SK-N-SH (cell line): ENCODE results near the gene FIGN. TPM values are rescaled to one million over a fixed set of nuclear protein-coding genes. Genes with fewer than 3 reads are reported as not detected.

ENCODE experiments used
- CTCF ChIA-PET: fragments of 300-600, 350-600 bp; formaldehyde crosslinking; extraction: SDS; loops from one replicate; lab custom pipeline; 2021; lab: Yijun Ruan, JAX
- POLR2A ChIA-PET: fragments of 350-600 bp; sonication (Branson Sonifier 250); formaldehyde crosslinking; extraction: SDS; loops from one replicate; lab custom pipeline; 2020; ENCODE audit warnings: antibody characterized with exemption, inconsistent platforms; lab: Yijun Ruan, JAX
- DNase-seq: peaks from one replicate; pipeline ENCODE4 v3.0.0; 2012
- H2AFZ ChIP-seq: fragments of 200-600 bp; sonication (generic); 2 replicates; pipeline ENCODE4 v1.8.1; 2016; ENCODE audit warnings: antibody characterized with exemption, mild to moderate bottlenecking, low read depth
- H3F3A ChIP-seq: fragments of 200-600 bp; sonication (generic); replicated peaks from 2 replicates; pipeline ENCODE3; 2016; ENCODE audit warnings: antibody characterized with exemption, mild to moderate bottlenecking; ENCODE audit not compliant: insufficient read depth
- H3K27ac ChIP-seq, 2 experiments: fragments of 200-500 bp in 1 of 2; fragments of 200-600 bp in 1 of 2; sonication (Bioruptor generic) in 1 of 2; sonication (generic), shearing (Covaris generic) in 1 of 2; 2 replicates each; pipeline versions ENCODE4 v1.5.1 to v1.6.1; 2014 to 2016; ENCODE audit warnings: low read depth in 2 of 2, inconsistent platforms in 1 of 2, low read length in 1 of 2, mild to moderate bottlenecking in 1 of 2, mixed read lengths in 1 of 2
- H3K27me3 ChIP-seq: fragments of 200-600 bp; sonication (generic), shearing (Covaris generic); 2 replicates; pipeline ENCODE4 v1.6.1; 2016; ENCODE audit warnings: mixed run types; ENCODE audit not compliant: insufficient read depth
- H3K36me3 ChIP-seq, 2 experiments: fragments of 200-500 bp in 1 of 2; fragments of 200-600 bp in 1 of 2; sonication (Bioruptor generic) in 1 of 2; sonication (generic) in 1 of 2; replicated peaks in 1 of 2; 2 replicates each; pipeline versions ENCODE3 to v1.5.1; 2014 to 2016; ENCODE audit warnings: low read length in 1 of 2, mild to moderate bottlenecking in 1 of 2; ENCODE audit not compliant: insufficient read depth in 2 of 2, control insufficient read depth in 1 of 2
- H3K4me1 ChIP-seq, 2 experiments: fragments of 200-500 bp in 1 of 2; fragments of 200-600 bp in 1 of 2; sonication (Bioruptor generic) in 1 of 2; sonication (generic), shearing (Covaris generic) in 1 of 2; 2 replicates each; pipeline versions ENCODE4 v1.5.1 to v1.6.1; 2014 to 2016; ENCODE audit warnings: low read depth in 1 of 2, low read length in 1 of 2, mixed run types in 1 of 2; ENCODE audit not compliant: insufficient read depth in 2 of 2, control insufficient read depth in 1 of 2
- H3K4me2 ChIP-seq: fragments of 200-600 bp; sonication (generic), shearing (Covaris generic); 2 replicates; pipeline ENCODE4 v1.6.1; 2017; ENCODE audit warnings: mixed run types
- H3K4me3 ChIP-seq, 2 experiments: fragments of 200-500 bp in 1 of 2; fragments of 200-600 bp in 1 of 2; sonication (Bioruptor generic) in 1 of 2; sonication (generic), shearing (Covaris generic) in 1 of 2; 2 replicates each; pipeline versions ENCODE4 v1.5.1 to v1.8.1; 2014 to 2016; ENCODE audit warnings: low read depth in 2 of 2, inconsistent platforms in 1 of 2, low read length in 1 of 2, mild to moderate bottlenecking in 1 of 2, mixed read lengths in 1 of 2, moderate library complexity in 1 of 2
- H3K79me2 ChIP-seq: fragments of 200-600 bp; sonication (generic); 2 replicates; pipeline ENCODE4 v1.8.1; 2017; ENCODE audit warnings: mild to moderate bottlenecking; ENCODE audit not compliant: insufficient read depth
- H3K9ac ChIP-seq: fragments of 200-600 bp; sonication (generic); 2 replicates; pipeline ENCODE4 v1.6.1; 2017; ENCODE audit warnings: mixed run types
- H3K9me2 ChIP-seq: fragments of 200-600 bp; sonication (generic); 2 replicates; pipeline ENCODE4 v1.6.1; 2017; ENCODE audit warnings: mixed run types
- H3K9me3 ChIP-seq: fragments of 200-600 bp; sonication (generic); 2 replicates; pipeline ENCODE4 v1.6.1; 2017; ENCODE audit warnings: mixed run types, mild to moderate bottlenecking, moderate library complexity
- H4K20me1 ChIP-seq: fragments of 200-600 bp; sonication (generic); 2 replicates; pipeline ENCODE4 v1.6.1; 2017; ENCODE audit warnings: mild to moderate bottlenecking, mixed run types; ENCODE audit not compliant: insufficient read depth
- CTCF ChIP-seq: fragments of 200-600 bp; sonication (generic); IDR thresholded peaks from 2 replicates; pipeline ENCODE4 v1.6.1; 2017; ENCODE audit warnings: antibody characterized with exemption, mild to moderate bottlenecking, moderate library complexity
- ELF1 ChIP-seq: IDR thresholded peaks from 2 replicates; pipeline ENCODE4 v1.4.0; 2012
- EZH2phosphoT487 ChIP-seq: fragments of 200-600 bp; sonication (generic); IDR thresholded peaks from 2 replicates; pipeline ENCODE4 v1.6.1; 2017; ENCODE audit warnings: low read depth, mixed run types, mild to moderate bottlenecking, antibody characterized with exemption, moderate library complexity, borderline replicate concordance
- FOSL2 ChIP-seq: IDR thresholded peaks from 2 replicates; pipeline ENCODE4 v1.4.0; 2012; ENCODE audit warnings: low read depth, mild to moderate bottlenecking, moderate library complexity, borderline replicate concordance
- FOXJ3 ChIP-seq: sonication (generic); formaldehyde crosslinking; IDR thresholded peaks from 2 replicates; pipeline ENCODE4 v1.5.1; 2020; ENCODE audit warnings: mild to moderate bottlenecking, missing genetic modification reagents
- FOXM1 ChIP-seq: IDR thresholded peaks from 2 replicates; pipeline ENCODE4 v1.4.0; 2012; ENCODE audit warnings: low read depth, mild to moderate bottlenecking
- GABPA ChIP-seq: IDR thresholded peaks from 2 replicates; pipeline ENCODE4 v1.4.0; 2012; ENCODE audit warnings: low read depth, mild to moderate bottlenecking
- GATA2 ChIP-seq: sonication (generic); formaldehyde crosslinking; IDR thresholded peaks from 2 replicates; pipeline ENCODE4 v1.5.0; 2020; ENCODE audit warnings: mild to moderate bottlenecking, missing genetic modification reagents
- MAX ChIP-seq: IDR thresholded peaks from 2 replicates; pipeline ENCODE4 v1.4.0; 2012; ENCODE audit warnings: low read depth
- MXI1 ChIP-seq: IDR thresholded peaks from 2 replicates; pipeline ENCODE4 v1.6.1; 2012; ENCODE audit warnings: mild to moderate bottlenecking, low read depth, low read length, improper control_type of control experiment
- NFIC ChIP-seq: IDR thresholded peaks from 2 replicates; pipeline ENCODE4 v1.4.0; 2012; ENCODE audit warnings: borderline replicate concordance
- POLR2AphosphoS5 ChIP-seq: IDR thresholded peaks from 2 replicates; pipeline ENCODE4 v1.6.1; 2012; ENCODE audit warnings: low read depth, low read length
- RAD21 ChIP-seq: IDR thresholded peaks from 2 replicates; pipeline ENCODE4 v1.6.1; 2012; ENCODE audit warnings: mild to moderate bottlenecking, low read length
- RFX5 ChIP-seq: IDR thresholded peaks from 2 replicates; pipeline ENCODE4 v1.6.1; 2012; ENCODE audit warnings: mild to moderate bottlenecking, improper control_type of control experiment, low read length
- RXRA ChIP-seq: IDR thresholded peaks from 2 replicates; pipeline ENCODE4 v1.4.0; 2012; ENCODE audit warnings: low read depth, mild to moderate bottlenecking, borderline replicate concordance
- SIN3A ChIP-seq: IDR thresholded peaks from 2 replicates; pipeline ENCODE4 v1.6.1; 2012; ENCODE audit warnings: low read depth, mild to moderate bottlenecking, low read length, moderate library complexity, borderline replicate concordance
- SMC3 ChIP-seq: IDR thresholded peaks from 2 replicates; pipeline ENCODE4 v1.6.1; 2012; ENCODE audit warnings: low read depth, low read length, improper control_type of control experiment
- TAF1 ChIP-seq: IDR thresholded peaks from 2 replicates; pipeline ENCODE4 v1.6.1; 2012; ENCODE audit warnings: low read depth, mild to moderate bottlenecking, low read length, moderate library complexity, borderline replicate concordance
- TCF12 ChIP-seq: IDR thresholded peaks from 2 replicates; pipeline ENCODE4 v1.4.0; 2012
- WGBS: methylation state at CpG from one replicate; pipeline ENCODE4 v1.1.6; 2017; ENCODE audit warnings: low lambda C conversion rate; 5-methylcytosine and 5-hydroxymethylcytosine counted together
- polyA plus RNA-seq, 3 experiments: library from polyadenylated mRNA; depleted of rRNA; stranded (reverse); fragments of >200 nt; gene quantifications; 2 replicates each; pipeline ENCODE4 v1.2.3, GENCODE V29; 2012
- TF ChIP-seq, protein P1 (sequence below): IDR thresholded peaks from 2 replicates; pipeline ENCODE4 v1.4.0; 2012; ENCODE audit warnings: low read depth, borderline replicate concordance

FIGN gene
- polyA plus RNA-seq, 1 of the 3 experiments (the other 2 are of a cell fraction), result 0.74 TPM

- H3K4me1 ChIP-seq, result peaks cover 0 to 8% of the 10 kb centered on the region in 2 experiments; a peak in 2 of 4 replicates
- H3K9ac ChIP-seq, result no peak overlapping the region
- no peaks in the 10 kb centered on the region for H3K9me2 ChIP-seq
- no peaks in the 10 kb centered on the region for H3F3A ChIP-seq
- H3K27me3 ChIP-seq, result no peaks in the 10 kb centered on the region
- no peaks in the 10 kb centered on the region for H3K36me3 ChIP-seq
- H4K20me1 ChIP-seq, result no peaks in the 10 kb centered on the region
- no peak for TF ChIP-seq TAF1
- no peak for TF ChIP-seq SMC3
- TF ChIP-seq TCF12, result no peak
- no peak for TF ChIP-seq MAX
- no peak for TF ChIP-seq EZH2phosphoT487
- no peak for TF ChIP-seq RXRA
- no peak for TF ChIP-seq ELF1
- ChIA-PET POLR2A (no interaction called here), CTCF (interaction anchor here (1.1 kb wide), 1 partner anchor 9 kb away, joined by 3 read pairs; no protein-coding TSS in a partner anchor)
- no peak overlapping the region for H3K4me2 ChIP-seq
- H3K4me3 ChIP-seq, result no peak overlapping the region
- WGBS, result 96% methylated on average over 3 of the region's 3 CpGs
- H2AFZ ChIP-seq, result no peak overlapping the region
- H3K79me2 ChIP-seq, result no peaks in the 10 kb centered on the region
- no peak for DNase-seq
- no peak overlapping the region for H3K27ac ChIP-seq
- H3K9me3 ChIP-seq, result no peaks in the 10 kb centered on the region
These were observed 133.6 kb downstream of the FIGN start for GRCh38 chr2:163602196-163602595.

DNA sequence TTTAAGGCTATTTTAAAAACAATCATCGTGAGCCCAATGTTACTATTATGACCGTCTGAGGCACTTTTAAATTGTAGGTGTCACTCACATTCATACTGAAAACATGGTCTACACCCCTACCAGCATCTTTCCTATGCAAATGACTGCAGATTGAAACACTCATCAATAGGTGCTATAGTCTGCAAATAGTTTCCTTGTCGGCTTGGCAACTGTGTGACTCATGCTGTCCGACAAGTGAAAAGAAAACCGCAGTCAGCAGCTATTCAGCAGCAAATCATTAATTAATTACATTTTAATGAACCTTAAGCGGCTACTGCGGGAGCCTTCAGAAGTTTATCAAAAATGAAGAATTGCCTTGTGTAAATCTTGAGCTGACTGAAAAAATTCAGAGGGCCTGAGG lies 134.4 kb downstream of the FIGN start:
- Histone ChIP-seq H3K4me1 (peaks cover 0 to 8% of the 10 kb centered on the region in 2 experiments; a peak in 2 of 4 replicates), H3K9me2 (no peaks in the 10 kb centered on the region), H3K36me3 (no peaks in the 10 kb centered on the region), H3K27ac (no peak overlapping the region), H3K4me3 (no peak overlapping the region), H3K79me2 (no peaks in the 10 kb centered on the region), H3K9me3 (no peaks in the 10 kb centered on the region), H3K9ac (no peak overlapping the region), H3K4me2 (no peak overlapping the region), H3K27me3 (no peaks in the 10 kb centered on the region), H2AFZ (no peak overlapping the region), H4K20me1 (no peaks in the 10 kb centered on the region), H3F3A (no peaks in the 10 kb centered on the region)
- ChIA-PET POLR2A (no interaction called here), CTCF (no interaction called here)
- no peak for DNase-seq
- peak; percentile 7; the same call in 1 of the 2 replicates for TF ChIP-seq FOSL2
- no peak for TF ChIP-seq RXRA
- WGBS, result 85% methylated on average over 7 of the region's 7 CpGs

DNA sequence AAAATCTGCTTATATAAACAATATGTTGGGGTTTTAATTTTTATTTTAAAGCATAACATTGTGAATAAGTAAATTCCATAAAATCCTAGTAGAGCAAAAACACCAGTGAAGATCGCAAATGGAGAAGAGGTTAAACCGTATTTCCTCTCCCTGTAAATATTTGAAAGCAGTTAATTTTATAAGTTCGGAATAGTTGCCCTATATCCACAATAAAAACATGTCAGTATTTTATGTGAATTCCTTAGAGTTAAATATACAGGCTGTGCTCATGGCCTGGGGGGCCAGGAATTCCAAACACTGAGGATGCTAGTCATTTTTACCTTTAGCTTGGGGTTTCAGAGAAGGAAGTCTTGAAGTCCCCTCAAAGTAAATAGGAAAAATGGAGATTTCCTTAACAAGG lies 135.0 kb downstream of the FIGN start:
- CTCF ChIA-PET, result no interaction called here
- Histone ChIP-seq H3K9ac (no peak overlapping the region), H3K9me2 (no peaks in the 10 kb centered on the region), H3K4me3 (no peak overlapping the region), H3K79me2 (no peaks in the 10 kb centered on the region), H3K36me3 (no peaks in the 10 kb centered on the region), H3K27ac (no peak overlapping the region), H3K4me1 (peaks cover 0 to 8% of the 10 kb centered on the region in 2 experiments; a peak in 2 of 4 replicates), H3K27me3 (no peaks in the 10 kb centered on the region), H2AFZ (no peak overlapping the region), H3F3A (no peaks in the 10 kb centered on the region), H3K4me2 (no peak overlapping the region), H4K20me1 (no peaks in the 10 kb centered on the region), H3K9me3 (no peaks in the 10 kb centered on the region)
- POLR2A ChIA-PET, result no interaction called here
- DNase-seq, result no peak
- WGBS, result 90% methylated on average over 3 of the region's 3 CpGs
- TF ChIP-seq POLR2AphosphoS5 (no peak), RFX5 (no peak), EZH2phosphoT487 (no peak), GABPA (no peak), TCF12 (no peak), RAD21 (no peak), NFIC (no peak), FOXM1 (no peak), RXRA (no peak), SIN3A (no peak), GATA2 (no peak), CTCF (no peak), MXI1 (no peak), FOXJ3 (CRISPR knock-in tag) (no peak)
- TF ChIP-seq, protein P1, sequence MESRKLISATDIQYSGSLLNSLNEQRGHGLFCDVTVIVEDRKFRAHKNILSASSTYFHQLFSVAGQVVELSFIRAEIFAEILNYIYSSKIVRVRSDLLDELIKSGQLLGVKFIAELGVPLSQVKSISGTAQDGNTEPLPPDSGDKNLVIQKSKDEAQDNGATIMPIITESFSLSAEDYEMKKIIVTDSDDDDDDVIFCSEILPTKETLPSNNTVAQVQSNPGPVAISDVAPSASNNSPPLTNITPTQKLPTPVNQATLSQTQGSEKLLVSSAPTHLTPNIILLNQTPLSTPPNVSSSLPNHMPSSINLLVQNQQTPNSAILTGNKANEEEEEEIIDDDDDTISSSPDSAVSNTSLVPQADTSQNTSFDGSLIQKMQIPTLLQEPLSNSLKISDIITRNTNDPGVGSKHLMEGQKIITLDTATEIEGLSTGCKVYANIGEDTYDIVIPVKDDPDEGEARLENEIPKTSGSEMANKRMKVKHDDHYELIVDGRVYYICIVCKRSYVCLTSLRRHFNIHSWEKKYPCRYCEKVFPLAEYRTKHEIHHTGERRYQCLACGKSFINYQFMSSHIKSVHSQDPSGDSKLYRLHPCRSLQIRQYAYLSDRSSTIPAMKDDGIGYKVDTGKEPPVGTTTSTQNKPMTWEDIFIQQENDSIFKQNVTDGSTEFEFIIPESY, result no peak
